PC-3 (cell line): ENCODE measurements around the gene SLC35B4. TPM values are rescaled to one million over a fixed set of nuclear protein-coding genes. Genes with fewer than 3 reads are reported as not detected.

Experiments used
- ATAC-seq: fragments of 200-7000 bp; cut with Tn5 transposase; 2 replicates; pipeline ENCODE4 v1.9.1; 2020; ENCODE audit warnings: mild to moderate bottlenecking, moderate library complexity
- BruUV-seq: library from RNA; stranded (reverse); fragments of 400-500 nt; replicated peaks from 2 replicates; lab custom pipeline; 2021; lab: Mats Ljungman, UMichigan
- CTCF ChIA-PET: fragments of 300-600 bp; sonication (Branson Sonifier 250); formaldehyde crosslinking; loops from one replicate; lab custom pipeline; 2022; ENCODE audit warnings: antibody characterized with exemption; lab: Charles Lee
- POLR2A ChIA-PET: fragments of 300-600 bp; sonication (Branson Sonifier 250); formaldehyde crosslinking; loops from one replicate; lab custom pipeline; 2022; ENCODE audit warnings: antibody characterized with exemption; ENCODE audit not compliant: unreplicated experiment; lab: Charles Lee
- DNase-seq: peaks from one replicate; pipeline ENCODE4 v3.0.0-alpha.2; 2015
- H2AFZ ChIP-seq: fragments of 300-600 bp; sonication (generic); 2 replicates; pipeline ENCODE4 v1.6.0; 2016; ENCODE audit warnings: antibody characterized with exemption, low read length
- H3F3A ChIP-seq: fragments of 300-600 bp; sonication (generic); one replicate; pipeline ENCODE4 v1.6.0; 2017; ENCODE audit warnings: antibody characterized with exemption, low read length, control low read depth, mild to moderate bottlenecking; ENCODE audit not compliant: unreplicated experiment
- H3K27ac ChIP-seq: fragments of 300-600 bp; sonication (generic); 2 replicates; pipeline ENCODE4 v1.5.1; 2016; ENCODE audit warnings: mild to moderate bottlenecking, low read length
- H3K27me3 ChIP-seq: fragments of 300-600 bp; sonication (generic); 2 replicates; pipeline ENCODE4 v1.6.1; 2016; ENCODE audit warnings: low read length, mixed read lengths
- H3K36me3 ChIP-seq: fragments of 300-600 bp; sonication (generic); 2 replicates; pipeline ENCODE4 v1.6.1; 2016; ENCODE audit warnings: low read depth, mixed run types, low read length, mixed read lengths
- H3K4me1 ChIP-seq: fragments of 300-600 bp; sonication (generic); 2 replicates; pipeline ENCODE4 v1.5.1; 2016; ENCODE audit warnings: low read length; ENCODE audit not compliant: insufficient read depth
- H3K4me2 ChIP-seq: fragments of 300-600 bp; sonication (generic); 2 replicates; pipeline ENCODE4 v1.6.0; 2016; ENCODE audit warnings: low read length
- H3K4me3 ChIP-seq: fragments of 300-600 bp; sonication (generic); 2 replicates; pipeline ENCODE4 v1.5.1; 2016; ENCODE audit warnings: mild to moderate bottlenecking, low read length, mixed read lengths
- H3K79me2 ChIP-seq: fragments of 300-600 bp; sonication (generic); 2 replicates; pipeline ENCODE4 v1.6.1; 2017; ENCODE audit warnings: low read length, mixed read lengths
- H3K9ac ChIP-seq: fragments of 300-600 bp; sonication (generic); 2 replicates; pipeline ENCODE4 v1.6.0; 2016; ENCODE audit warnings: mild to moderate bottlenecking, low read length
- H3K9me2 ChIP-seq: fragments of 300-600 bp; sonication (generic); replicated peaks from 2 replicates; pipeline ENCODE4 v1.6.1; 2016; ENCODE audit warnings: mixed run types, low read length, mixed read lengths
- H3K9me3 ChIP-seq: fragments of 300-600 bp; sonication (generic); 2 replicates; pipeline ENCODE4 v1.6.1; 2016; ENCODE audit warnings: low read length, mixed read lengths
- H4K20me1 ChIP-seq: fragments of 300-600 bp; sonication (generic); 2 replicates; pipeline ENCODE4 v1.6.1; 2016; ENCODE audit warnings: low read length, mixed read lengths
- CTCF ChIP-seq: fragments of 300-600 bp; sonication (generic); conservative IDR thresholded peaks from 2 replicates; pipeline ENCODE4 v1.5.1; 2017; ENCODE audit warnings: antibody characterized with exemption, low read depth, mild to moderate bottlenecking, low read length
- EZH2 ChIP-seq: fragments of 300-600 bp; sonication (generic); IDR thresholded peaks from one replicate; pipeline ENCODE4 v1.6.1; 2017; ENCODE audit warnings: antibody characterized with exemption, mild to moderate bottlenecking, low read length; ENCODE audit not compliant: unreplicated experiment
- EZH2phosphoT487 ChIP-seq: fragments of 300-600 bp; sonication (generic); IDR thresholded peaks from 2 replicates; pipeline ENCODE4 v1.6.1; 2018; ENCODE audit warnings: mild to moderate bottlenecking, antibody characterized with exemption, low read length, borderline replicate concordance
- intact Hi-C: fragments of 100-400 bp; cut with micrococcal nuclease; formaldehyde crosslinking; loops from 2 replicates; pipeline ENCODE4 v1.9.0; 2023
- total RNA-seq: library from RNA; depleted of rRNA; stranded (reverse); fragments of >200 nt; gene quantifications from 2 replicates; pipeline ENCODE4 v1.2.3, GENCODE V29; 2014

SLC35B4 gene
- total RNA-seq, 1 experiment from 2014 or later, result 34.2 TPM

DNA sequence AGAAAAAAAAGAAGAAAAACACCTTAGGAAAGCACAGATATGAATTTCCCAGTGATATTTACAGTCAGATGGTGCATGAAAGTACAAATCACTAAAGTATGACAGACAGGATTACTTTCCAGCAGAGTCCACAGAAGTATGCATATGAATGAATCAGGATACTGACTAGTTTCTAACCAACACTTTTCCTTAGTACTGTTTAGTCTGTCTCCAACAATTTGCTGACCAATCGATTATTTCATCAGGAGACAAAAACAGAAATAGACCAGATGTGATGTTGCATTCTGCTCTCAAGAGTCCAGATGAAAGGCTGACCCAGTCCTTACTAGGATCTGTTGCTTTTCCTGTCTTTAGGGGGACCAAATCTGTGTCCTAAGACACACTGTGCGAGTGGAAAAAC, 14.6 kb downstream of the SLC35B4 start:
- Histone ChIP-seq H3K9me2 (no peaks in the 10 kb centered on the region), H3K36me3 (peaks cover 13% of the 10 kb centered on the region), H3K9ac (no peak overlapping the region), H3K9me3 (no peaks in the 10 kb centered on the region), H3K27me3 (no peaks in the 10 kb centered on the region), H2AFZ (no peak overlapping the region), H3F3A (no peaks in the 10 kb centered on the region), H3K79me2 (no peaks in the 10 kb centered on the region), H3K4me3 (no peak overlapping the region), H3K4me1 (no peaks in the 10 kb centered on the region), H3K27ac (no peak overlapping the region), H3K4me2 (no peak overlapping the region), H4K20me1 (no peaks in the 10 kb centered on the region)
- POLR2A ChIA-PET, result no interaction called here
- no peak for TF ChIP-seq EZH2phosphoT487
- no peak for TF ChIP-seq CTCF
- TF ChIP-seq EZH2, result no peak
- CTCF ChIA-PET, result no interaction called here
- intact Hi-C loops, result no loop called here
- no TSS peak for BruUV-seq
- ATAC-seq (no peak), DNase-seq (no peak)

DNA sequence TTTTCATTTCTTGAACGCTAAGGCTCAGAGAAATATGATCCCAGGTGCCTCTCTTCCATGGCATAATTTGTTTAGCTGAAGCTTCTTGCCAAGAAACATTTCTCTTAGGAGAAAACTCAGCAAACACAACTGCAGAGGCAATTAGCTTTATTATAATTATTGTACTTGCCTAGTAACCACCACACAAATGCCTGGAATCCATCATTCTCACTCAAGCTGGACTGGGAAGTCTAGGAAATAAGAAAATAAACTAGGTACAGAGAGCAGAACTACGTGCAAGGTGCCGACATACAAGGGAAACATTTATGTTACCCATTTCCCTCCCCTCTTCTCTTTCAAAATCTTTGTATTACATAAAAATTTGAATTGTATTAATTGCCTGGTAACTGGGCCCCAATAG, 15.1 kb downstream of the SLC35B4 start:
- Histone ChIP-seq H3K36me3 (peaks cover 14% of the 10 kb centered on the region), H2AFZ (no peak overlapping the region), H3K9me3 (no peaks in the 10 kb centered on the region), H3K9ac (no peak overlapping the region), H3K4me3 (no peak overlapping the region), H3F3A (no peaks in the 10 kb centered on the region), H4K20me1 (no peaks in the 10 kb centered on the region), H3K27ac (no peak overlapping the region), H3K4me1 (no peaks in the 10 kb centered on the region), H3K79me2 (no peaks in the 10 kb centered on the region), H3K9me2 (no peaks in the 10 kb centered on the region), H3K4me2 (no peak overlapping the region), H3K27me3 (no peaks in the 10 kb centered on the region)
- no TSS peak for BruUV-seq
- DNase-seq (no peak), ATAC-seq (no peak)
- no peak for TF ChIP-seq CTCF
- TF ChIP-seq EZH2, result no peak
- no peak for TF ChIP-seq EZH2phosphoT487
- POLR2A ChIA-PET, result no interaction called here
- CTCF ChIA-PET, result no interaction called here
- intact Hi-C loops, result no loop called here

GRCh38 chr7:134300988-134301387, 15.7 kb downstream of the SLC35B4 start:
- ChIA-PET POLR2A (no interaction called here), CTCF (no interaction called here)
- intact Hi-C loops, result no loop called here

More at GRCh38 chr7:134300988-134301387, 15.7 kb downstream of the SLC35B4 start:
- Histone ChIP-seq H2AFZ (no peak overlapping the region), H3K9me2 (no peaks in the 10 kb centered on the region), H4K20me1 (no peaks in the 10 kb centered on the region), H3K27ac (no peak overlapping the region), H3K27me3 (no peaks in the 10 kb centered on the region), H3K4me3 (no peak overlapping the region), H3K4me1 (no peaks in the 10 kb centered on the region), H3K4me2 (no peak overlapping the region), H3K36me3 (peaks cover 18% of the 10 kb centered on the region), H3K9ac (no peak overlapping the region), H3K9me3 (no peaks in the 10 kb centered on the region), H3F3A (no peaks in the 10 kb centered on the region), H3K79me2 (no peaks in the 10 kb centered on the region)
- ATAC-seq, result no peak
- BruUV-seq, result no TSS peak
- TF ChIP-seq EZH2phosphoT487, result no peak
- no peak for TF ChIP-seq CTCF
- no peak for TF ChIP-seq EZH2
- no peak for DNase-seq
